ENCODE data around the gene DUSP16.

The DUSP16 gene

DNA sequence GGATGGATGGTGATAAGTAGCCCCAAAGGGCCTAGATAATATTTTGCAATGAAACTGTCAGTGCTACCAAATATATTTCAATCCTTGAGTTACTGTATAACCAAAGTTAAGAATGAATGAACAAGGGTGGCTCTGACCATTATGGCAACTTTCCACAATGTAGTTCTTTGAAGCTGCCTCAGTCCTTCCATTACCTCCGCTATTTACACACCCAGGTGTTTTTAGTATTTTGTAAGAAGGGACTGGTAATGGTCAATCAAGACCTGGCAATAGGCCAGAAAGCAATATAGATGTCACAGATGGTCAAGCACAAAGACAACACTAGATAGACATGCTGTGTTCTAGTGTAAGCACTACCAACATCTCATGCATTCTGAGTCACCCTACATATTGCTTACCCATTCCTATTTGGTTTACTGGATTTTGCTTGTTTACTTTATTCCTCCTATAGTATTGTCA, 16.3 kb downstream of the DUSP16 start:
- Mint-ChIP-seq H3K9me3 (no peaks in the 10 kb centered on the region), H3K27ac (no peak overlapping the region), H3K4me1 (ENCODE audit: low read depth) (peaks cover 22% of the 10 kb centered on the region), H3K27me3 (ENCODE audit: low read depth) (no peaks in the 10 kb centered on the region), H3K4me3 (no peak overlapping the region), H3K36me3 (ENCODE audit: low read depth) (peaks cover 24% of the 10 kb centered on the region)
- no peak for DNase-seq (ENCODE audit: low spot score)

DNA sequence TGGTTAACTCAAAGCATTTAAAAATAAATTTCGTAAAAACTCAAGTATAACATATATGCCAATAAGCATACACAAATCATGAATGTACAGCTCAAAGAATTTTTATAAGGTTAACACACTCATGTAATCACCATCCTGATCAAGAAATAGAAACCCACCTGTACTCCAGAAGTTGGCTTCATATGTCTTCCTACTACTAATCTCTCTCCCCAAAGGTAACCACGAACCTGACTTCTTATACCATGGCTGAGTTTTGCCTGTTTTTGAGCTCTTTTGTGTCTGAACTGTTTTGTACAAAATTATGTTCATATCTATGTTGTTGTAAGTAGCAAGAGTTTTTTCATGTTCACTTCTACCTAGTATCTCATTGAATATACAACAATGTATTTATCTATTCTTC, 18.7 kb downstream of the DUSP16 start:
- H3K27me3 Mint-ChIP-seq (ENCODE audit: low read depth), result no peaks in the 10 kb centered on the region
- H3K27ac Mint-ChIP-seq, result no peak overlapping the region
- no peaks in the 10 kb centered on the region for H3K9me3 Mint-ChIP-seq
- H3K36me3 Mint-ChIP-seq (ENCODE audit: low read depth), result peaks cover 26% of the 10 kb centered on the region
- H3K4me1 Mint-ChIP-seq (ENCODE audit: low read depth), result peaks cover 28% of the 10 kb centered on the region
- DNase-seq (ENCODE audit: low spot score), result no peak
- H3K4me3 Mint-ChIP-seq, result no peak overlapping the region

DNA sequence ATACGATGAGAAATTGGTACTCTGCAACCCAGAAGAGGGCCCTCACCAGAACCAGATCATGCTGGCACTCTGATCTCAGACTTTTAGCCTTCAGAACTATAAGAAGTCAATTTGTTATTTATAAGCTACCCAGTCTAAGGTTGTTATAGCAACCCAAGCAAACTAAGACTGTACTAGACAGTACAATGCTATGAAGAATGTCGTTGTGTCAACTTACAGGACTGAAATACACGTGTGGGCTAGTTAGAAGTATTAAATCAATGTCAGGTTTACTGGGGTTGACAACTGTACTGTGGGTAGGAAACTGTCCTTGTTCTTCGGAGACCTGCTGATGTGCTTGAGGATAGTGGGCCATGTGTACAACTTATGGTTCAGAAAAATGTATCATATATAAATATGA, 19.7 kb downstream of the DUSP16 start:
- H3K27me3 Mint-ChIP-seq (ENCODE audit: low read depth), result no peaks in the 10 kb centered on the region
- no peaks in the 10 kb centered on the region for H3K9me3 Mint-ChIP-seq
- H3K4me3 Mint-ChIP-seq, result no peak overlapping the region
- no peak overlapping the region for H3K27ac Mint-ChIP-seq
- DNase-seq (ENCODE audit: low spot score), result no peak
- H3K4me1 Mint-ChIP-seq (ENCODE audit: low read depth), result peaks cover 23% of the 10 kb centered on the region
- H3K36me3 Mint-ChIP-seq (ENCODE audit: low read depth), result peaks cover 23% of the 10 kb centered on the region

DNA sequence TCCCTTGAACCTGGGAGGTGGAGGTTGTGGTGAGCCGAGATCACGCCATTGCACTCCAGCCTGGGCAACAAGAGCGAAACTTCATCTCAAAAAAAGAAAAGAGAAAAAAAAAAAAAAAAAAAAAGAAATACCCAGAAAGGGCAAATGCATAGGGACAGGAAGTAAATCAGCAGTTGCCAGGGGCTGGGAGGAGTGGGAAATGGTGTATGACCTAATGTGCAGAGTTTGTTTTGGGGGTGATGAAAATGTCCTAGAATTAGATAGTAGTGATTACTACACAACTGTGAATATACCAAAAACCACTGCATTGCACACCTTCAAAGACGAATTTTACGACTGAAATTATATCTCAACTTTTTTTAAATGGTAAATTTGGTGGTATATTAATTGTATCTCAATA, 20.4 kb downstream of the DUSP16 start:
- Mint-ChIP-seq H3K27me3 (ENCODE audit: low read depth) (no peaks in the 10 kb centered on the region), H3K36me3 (ENCODE audit: low read depth) (peaks cover 23% of the 10 kb centered on the region), H3K4me3 (no peak overlapping the region), H3K4me1 (ENCODE audit: low read depth) (peaks cover 19% of the 10 kb centered on the region), H3K9me3 (no peaks in the 10 kb centered on the region), H3K27ac (no peak overlapping the region)
- no peak for DNase-seq (ENCODE audit: low spot score)

DNA sequence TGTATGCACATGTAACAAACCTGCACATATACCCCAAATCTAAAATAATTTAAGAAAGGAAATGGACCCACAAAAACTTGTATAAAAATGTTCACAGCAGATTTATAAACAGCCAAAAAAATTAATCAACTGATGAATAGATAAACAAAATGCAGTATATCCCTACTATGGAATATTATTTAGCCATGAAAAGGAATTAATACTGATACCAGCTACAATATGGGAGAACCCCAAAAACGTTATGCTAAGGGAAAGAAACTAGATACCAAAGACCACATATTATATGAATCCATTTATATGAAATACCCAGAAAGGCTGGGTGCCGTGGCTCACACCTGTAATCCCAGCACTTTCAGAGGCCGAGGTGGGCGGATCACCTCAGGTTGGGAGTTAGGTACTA, 20.9 kb downstream of the DUSP16 start:
- H3K27ac Mint-ChIP-seq, result no peak overlapping the region

DNA sequence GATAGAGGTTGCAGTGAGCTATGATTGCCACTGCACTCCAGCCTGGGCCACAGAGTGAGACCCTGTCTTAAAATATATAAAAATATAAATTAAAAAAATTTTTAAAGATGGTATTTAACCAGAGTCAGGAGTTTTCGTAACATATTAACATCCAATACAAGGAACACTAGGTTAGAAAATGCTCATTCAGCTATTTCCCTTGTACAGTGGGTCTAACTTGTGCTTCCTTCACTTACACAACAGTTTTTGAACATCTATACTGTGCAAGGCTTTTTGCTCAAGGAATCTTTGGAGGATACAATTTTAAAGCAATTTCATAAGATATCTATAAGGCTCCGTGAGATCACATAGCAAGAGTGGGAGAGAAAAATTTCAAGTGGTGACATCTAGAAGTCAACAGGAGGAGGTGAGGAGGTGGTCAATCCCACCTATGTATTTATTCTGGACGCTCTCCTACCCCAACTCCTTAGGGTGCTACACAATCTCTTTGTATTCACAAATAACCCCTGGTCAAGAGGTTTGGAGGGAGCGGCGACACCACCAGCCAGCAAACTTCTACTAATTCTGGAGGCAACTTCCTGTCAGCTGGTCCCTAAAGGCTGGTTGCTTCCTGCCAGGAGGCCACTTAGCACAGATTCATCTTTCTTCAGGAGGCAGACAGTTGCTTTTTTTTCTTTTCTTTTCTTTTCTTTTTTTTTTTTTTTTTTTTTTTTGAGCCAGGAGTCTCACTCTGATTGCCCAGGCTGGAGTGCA, 22.2 kb downstream of the DUSP16 start:
- H3K36me3 Mint-ChIP-seq (ENCODE audit: low read depth), result peaks cover 21% of the 10 kb centered on the region
- no peaks in the 10 kb centered on the region for H3K9me3 Mint-ChIP-seq
- peak overlapping the region; percentile 8 for H3K27ac Mint-ChIP-seq
- peak overlapping the region; percentile 10 for H3K4me3 Mint-ChIP-seq
- no peaks in the 10 kb centered on the region for H3K27me3 Mint-ChIP-seq (ENCODE audit: low read depth)
- peaks cover 16% of the 10 kb centered on the region for H3K4me1 Mint-ChIP-seq (ENCODE audit: low read depth)
- no peak for DNase-seq (ENCODE audit: low spot score)

More for the DNA sequence above, 20.9 kb downstream of the DUSP16 start:
- DNase-seq (ENCODE audit: low spot score), result no peak
- H3K9me3 Mint-ChIP-seq, result no peaks in the 10 kb centered on the region
- H3K4me3 Mint-ChIP-seq, result no peak overlapping the region
- H3K27me3 Mint-ChIP-seq (ENCODE audit: low read depth), result no peaks in the 10 kb centered on the region
- peaks cover 23% of the 10 kb centered on the region for H3K36me3 Mint-ChIP-seq (ENCODE audit: low read depth)
- H3K4me1 Mint-ChIP-seq (ENCODE audit: low read depth), result peaks cover 19% of the 10 kb centered on the region

DNA sequence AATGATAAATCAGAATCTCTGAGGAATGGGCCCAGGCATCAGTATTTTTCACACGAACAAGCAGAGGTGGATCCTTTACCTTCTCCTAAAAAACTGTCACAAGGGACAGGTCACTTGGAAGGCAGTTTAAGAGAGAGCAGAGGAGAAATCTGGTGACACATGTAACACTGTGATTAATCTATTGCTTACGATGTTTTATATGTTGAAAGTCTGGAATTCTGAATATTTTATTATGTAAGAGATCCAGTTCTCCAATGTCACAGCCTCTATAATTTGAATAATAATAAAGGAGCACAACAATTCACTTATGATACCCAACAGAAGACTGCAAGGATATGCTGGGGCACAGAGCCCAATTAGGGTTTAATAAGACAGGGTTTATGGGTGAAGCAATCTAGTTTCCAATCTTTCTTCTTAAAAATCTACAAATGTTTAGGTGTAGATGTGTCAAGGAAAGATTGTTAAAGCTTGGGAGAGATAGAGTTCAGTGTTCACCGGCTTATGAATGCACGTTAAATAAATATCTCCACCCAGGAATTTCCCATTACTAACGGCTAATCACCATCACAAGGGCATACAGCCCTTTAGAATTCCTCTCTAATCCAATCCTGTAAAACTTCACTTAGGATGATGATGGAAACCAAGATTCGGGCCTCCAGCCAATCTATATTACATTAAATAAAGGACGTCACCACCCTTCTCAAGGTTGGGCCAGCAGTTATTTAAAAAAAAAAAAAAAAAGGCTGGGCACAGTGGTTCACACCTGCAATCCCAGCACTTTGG, 23.4 kb downstream of the DUSP16 start:
- H3K27ac Mint-ChIP-seq, result no peak overlapping the region
- no peaks in the 10 kb centered on the region for H3K9me3 Mint-ChIP-seq
- no peaks in the 10 kb centered on the region for H3K27me3 Mint-ChIP-seq (ENCODE audit: low read depth)
- no peak for DNase-seq (ENCODE audit: low spot score)
- no peak overlapping the region for H3K4me3 Mint-ChIP-seq
- peaks cover 20% of the 10 kb centered on the region for H3K4me1 Mint-ChIP-seq (ENCODE audit: low read depth)
- H3K36me3 Mint-ChIP-seq (ENCODE audit: low read depth), result peaks cover 20% of the 10 kb centered on the region

DNA sequence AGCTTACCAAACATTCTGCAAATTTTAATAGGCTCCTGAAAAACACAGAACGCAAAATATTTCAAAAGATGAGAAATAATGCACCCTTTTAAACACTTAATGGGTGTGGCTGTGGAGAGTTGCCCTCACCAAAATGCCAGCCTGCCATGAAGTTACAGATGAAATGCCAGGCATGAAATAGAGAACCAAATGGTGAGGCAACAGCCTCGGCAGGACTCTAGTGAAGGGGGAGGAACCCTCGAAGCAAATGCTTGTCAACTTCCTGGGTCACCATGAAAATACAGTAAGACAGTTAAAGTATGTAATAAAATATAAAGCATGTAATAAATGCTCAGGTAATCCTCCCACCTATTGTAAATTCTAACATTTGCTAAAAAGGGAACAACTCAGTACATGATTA, 24.1 kb downstream of the DUSP16 start:
- DNase-seq (ENCODE audit: low spot score), result no peak
- Mint-ChIP-seq H3K4me1 (ENCODE audit: low read depth) (peaks cover 17% of the 10 kb centered on the region), H3K27ac (no peak overlapping the region), H3K36me3 (ENCODE audit: low read depth) (peaks cover 17% of the 10 kb centered on the region), H3K4me3 (no peak overlapping the region), H3K27me3 (ENCODE audit: low read depth) (no peaks in the 10 kb centered on the region), H3K9me3 (no peaks in the 10 kb centered on the region)

DNA sequence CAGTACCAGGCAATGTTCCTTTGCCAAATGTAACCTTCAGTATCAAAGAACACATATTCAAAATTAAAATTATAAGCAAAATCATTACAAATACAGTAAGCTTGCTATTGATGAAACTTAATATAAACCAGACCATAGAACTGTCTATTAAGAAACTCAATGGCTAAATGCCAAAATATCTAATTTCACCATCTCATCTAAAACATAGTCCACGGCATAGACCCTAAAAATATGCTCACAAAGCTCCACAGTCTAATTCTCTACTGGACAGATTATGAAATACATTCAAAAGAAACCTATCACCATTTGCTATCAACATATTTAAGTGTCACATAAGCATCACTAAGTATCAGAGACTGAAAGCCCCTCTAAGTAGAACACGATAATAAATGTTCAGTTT, 25.2 kb downstream of the DUSP16 start:
- Mint-ChIP-seq H3K36me3 (ENCODE audit: low read depth) (peaks cover 16% of the 10 kb centered on the region), H3K4me3 (no peak overlapping the region), H3K4me1 (ENCODE audit: low read depth) (peaks cover 17% of the 10 kb centered on the region), H3K27ac (no peak overlapping the region), H3K27me3 (ENCODE audit: low read depth) (no peaks in the 10 kb centered on the region), H3K9me3 (no peaks in the 10 kb centered on the region)
- no peak for DNase-seq (ENCODE audit: low spot score)

DNA sequence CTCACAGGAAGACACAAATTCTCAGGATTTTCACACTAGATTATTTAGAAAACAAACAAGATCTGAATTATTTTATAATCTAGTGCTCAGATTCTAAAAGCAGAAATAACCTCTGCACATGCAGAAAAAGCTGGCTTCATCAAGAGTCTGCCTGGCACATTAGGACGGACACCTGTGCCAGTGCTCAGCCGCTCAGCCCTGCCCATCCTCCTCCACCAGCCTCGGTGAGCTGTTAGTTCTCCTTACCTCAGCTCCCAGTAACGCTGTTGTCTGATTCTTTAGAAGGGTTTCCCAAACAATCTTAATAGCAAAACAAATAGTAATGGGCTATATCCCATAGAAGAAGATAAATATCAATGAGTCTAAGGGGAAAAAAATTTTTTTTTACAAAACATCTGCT, 27.7 kb downstream of the DUSP16 start:
- DNase-seq (ENCODE audit: low spot score), result no peak
- peaks cover 9% of the 10 kb centered on the region for H3K4me1 Mint-ChIP-seq (ENCODE audit: low read depth)
- H3K36me3 Mint-ChIP-seq (ENCODE audit: low read depth), result peaks cover 4% of the 10 kb centered on the region
- no peak overlapping the region for H3K27ac Mint-ChIP-seq
- H3K27me3 Mint-ChIP-seq (ENCODE audit: low read depth), result no peaks in the 10 kb centered on the region
- H3K4me3 Mint-ChIP-seq, result no peak overlapping the region
- H3K9me3 Mint-ChIP-seq, result no peaks in the 10 kb centered on the region

DNA sequence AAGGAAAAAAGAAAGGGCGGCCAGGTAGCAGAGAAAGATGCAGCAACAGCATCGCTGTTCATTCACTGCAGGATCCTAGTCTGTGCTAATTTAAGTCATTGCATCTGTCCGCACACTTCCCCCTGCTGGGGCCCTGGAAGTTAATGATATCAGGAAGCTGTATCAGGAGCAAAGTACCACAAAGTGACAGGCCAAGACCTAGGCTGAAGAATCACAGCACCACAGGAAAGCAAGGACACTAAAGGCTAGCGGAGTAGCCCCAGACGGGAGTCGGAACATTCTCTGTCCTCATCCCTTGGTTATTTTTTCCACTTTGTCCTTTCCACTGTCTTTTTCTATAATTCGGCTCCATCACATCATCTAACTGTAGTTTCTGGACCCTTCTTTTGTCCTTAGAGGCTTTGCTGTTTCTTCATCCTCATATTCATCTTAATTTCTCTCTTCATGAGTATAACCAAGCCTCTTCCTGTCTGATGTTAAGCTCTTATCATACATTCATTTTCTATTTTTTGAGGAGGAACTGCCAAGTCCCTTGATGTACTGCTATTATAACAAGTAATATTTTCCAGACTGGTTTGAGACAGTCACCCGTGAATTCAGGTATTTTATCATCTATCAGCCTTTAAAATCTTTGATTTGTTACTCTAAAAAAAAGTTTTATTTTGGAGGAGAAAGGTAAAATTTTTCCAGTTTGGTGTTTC, 28.3 kb downstream of the DUSP16 start:
- H3K9me3 Mint-ChIP-seq, result no peaks in the 10 kb centered on the region
- no peak overlapping the region for H3K27ac Mint-ChIP-seq
- peaks cover 15% of the 10 kb centered on the region for H3K4me1 Mint-ChIP-seq (ENCODE audit: low read depth)
- H3K36me3 Mint-ChIP-seq (ENCODE audit: low read depth), result peaks cover 9% of the 10 kb centered on the region
- no peak for DNase-seq (ENCODE audit: low spot score)
- H3K4me3 Mint-ChIP-seq, result no peak overlapping the region
- H3K27me3 Mint-ChIP-seq (ENCODE audit: low read depth), result no peaks in the 10 kb centered on the region

DNA sequence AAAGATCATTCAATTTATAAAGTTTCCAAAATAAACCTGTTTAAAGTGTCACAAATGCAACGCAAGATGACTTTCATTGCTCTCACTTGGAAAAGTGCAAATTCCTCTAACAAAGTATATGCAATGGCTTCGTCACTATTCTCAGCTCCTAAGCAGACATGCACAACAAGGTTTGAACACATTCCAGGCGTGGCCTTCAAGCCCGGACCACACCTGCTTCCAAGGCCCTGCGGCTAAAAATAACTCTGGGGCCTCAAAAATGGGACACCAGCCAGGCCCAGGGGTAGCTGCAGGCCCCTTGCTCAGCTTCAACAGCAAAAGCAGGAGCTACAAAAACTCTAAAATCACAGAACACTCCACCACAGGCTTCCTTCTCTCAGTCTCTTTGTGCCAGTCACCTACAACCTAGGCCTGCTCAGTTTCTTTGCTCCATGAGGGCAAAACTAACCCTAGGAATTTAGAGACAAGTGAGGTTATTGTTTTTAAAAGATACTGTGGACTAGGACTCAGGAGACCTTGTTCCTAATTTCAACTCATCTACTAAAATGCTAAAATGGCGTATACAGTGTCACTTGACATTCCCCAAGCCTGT, 29.3 kb downstream of the DUSP16 start:
- Mint-ChIP-seq H3K27ac (no peak overlapping the region), H3K27me3 (ENCODE audit: low read depth) (no peaks in the 10 kb centered on the region), H3K4me1 (ENCODE audit: low read depth) (peaks cover 19% of the 10 kb centered on the region), H3K4me3 (no peak overlapping the region), H3K36me3 (ENCODE audit: low read depth) (peaks cover 12% of the 10 kb centered on the region), H3K9me3 (no peaks in the 10 kb centered on the region)
- no peak for DNase-seq (ENCODE audit: low spot score)

DNA sequence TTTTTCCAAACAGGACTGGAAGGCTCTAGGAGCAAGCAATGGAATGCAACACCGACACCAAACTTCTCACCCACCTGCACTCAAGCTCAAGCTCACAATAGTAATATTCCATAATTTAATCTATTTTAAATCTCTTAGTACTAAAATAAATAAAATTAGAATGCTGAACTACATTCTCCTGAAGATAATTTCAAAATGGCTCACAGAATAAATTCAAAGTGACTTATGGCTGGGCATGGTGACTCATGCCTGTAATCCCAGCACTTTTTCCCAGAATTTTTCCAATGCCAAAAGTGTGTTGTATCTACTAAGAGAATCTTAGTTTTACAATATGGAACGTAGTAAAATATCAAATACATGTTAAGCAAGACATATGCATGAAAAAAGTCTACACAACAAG, 31.5 kb downstream of the DUSP16 start:
- H3K4me3 Mint-ChIP-seq, result no peak overlapping the region
- no peaks in the 10 kb centered on the region for H3K9me3 Mint-ChIP-seq
- no peak for DNase-seq (ENCODE audit: low spot score)
- H3K27ac Mint-ChIP-seq, result no peak overlapping the region
- no peaks in the 10 kb centered on the region for H3K27me3 Mint-ChIP-seq (ENCODE audit: low read depth)
- H3K36me3 Mint-ChIP-seq (ENCODE audit: low read depth), result peaks cover 14% of the 10 kb centered on the region
- H3K4me1 Mint-ChIP-seq (ENCODE audit: low read depth), result peaks cover 31% of the 10 kb centered on the region
